ENCODE measurements around the gene TFPT.

DNA sequence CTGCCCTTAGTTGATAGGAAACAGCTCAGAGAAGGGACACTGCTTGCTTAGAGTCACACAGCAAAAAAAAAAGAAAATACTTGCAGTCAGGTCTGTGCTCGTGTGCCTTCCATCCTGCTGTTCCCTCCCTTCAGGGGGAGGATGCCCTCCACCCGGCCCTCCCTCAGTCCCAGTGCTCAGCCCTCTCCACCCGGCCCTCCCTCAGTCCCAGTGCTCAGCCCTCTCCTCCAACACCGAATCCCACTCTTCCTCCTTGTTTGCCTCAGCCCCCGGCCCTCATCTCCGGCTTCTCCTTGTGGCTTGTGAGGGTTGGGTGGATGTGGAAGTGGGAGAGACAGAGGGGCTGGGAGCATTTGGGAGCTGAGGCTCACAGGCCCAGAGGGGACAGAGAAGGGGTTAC is 5.8 kb downstream of the TFPT start:
- TF ChIP-seq, protein P1, sequence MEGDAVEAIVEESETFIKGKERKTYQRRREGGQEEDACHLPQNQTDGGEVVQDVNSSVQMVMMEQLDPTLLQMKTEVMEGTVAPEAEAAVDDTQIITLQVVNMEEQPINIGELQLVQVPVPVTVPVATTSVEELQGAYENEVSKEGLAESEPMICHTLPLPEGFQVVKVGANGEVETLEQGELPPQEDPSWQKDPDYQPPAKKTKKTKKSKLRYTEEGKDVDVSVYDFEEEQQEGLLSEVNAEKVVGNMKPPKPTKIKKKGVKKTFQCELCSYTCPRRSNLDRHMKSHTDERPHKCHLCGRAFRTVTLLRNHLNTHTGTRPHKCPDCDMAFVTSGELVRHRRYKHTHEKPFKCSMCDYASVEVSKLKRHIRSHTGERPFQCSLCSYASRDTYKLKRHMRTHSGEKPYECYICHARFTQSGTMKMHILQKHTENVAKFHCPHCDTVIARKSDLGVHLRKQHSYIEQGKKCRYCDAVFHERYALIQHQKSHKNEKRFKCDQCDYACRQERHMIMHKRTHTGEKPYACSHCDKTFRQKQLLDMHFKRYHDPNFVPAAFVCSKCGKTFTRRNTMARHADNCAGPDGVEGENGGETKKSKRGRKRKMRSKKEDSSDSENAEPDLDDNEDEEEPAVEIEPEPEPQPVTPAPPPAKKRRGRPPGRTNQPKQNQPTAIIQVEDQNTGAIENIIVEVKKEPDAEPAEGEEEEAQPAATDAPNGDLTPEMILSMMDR (IDR thresholded peaks at IDR 0.05) = no peak
- TF ChIP-seq POLR2A (IDR thresholded peaks at IDR 0.05) = no peak
